WTC11 (cell line): ENCODE results near the gene SUPT4H1. TPM values are rescaled to one million over a fixed set of nuclear protein-coding genes. Genes with fewer than 3 reads are reported as not detected.

ENCODE experiments used
- ATAC-seq: fragments of 200-7000 bp; cut with Tn5 transposase; 2 replicates; pipeline ENCODE4 v1.10.0; 2021; ENCODE audit warnings: mild to moderate bottlenecking, moderate library complexity
- CTCF ChIA-PET: fragments of 300-600 bp; sonication (Branson Sonifier 250); formaldehyde crosslinking; loops from one replicate; lab custom pipeline; 2021; ENCODE audit warnings: antibody characterized with exemption; lab: Charles Lee
- POLR2A ChIA-PET: fragments of 350-600 bp; sonication (Branson Sonifier 250); formaldehyde crosslinking; loops from one replicate; lab custom pipeline; 2021; ENCODE audit warnings: antibody characterized with exemption; lab: Charles Lee
- DNase-seq: peaks from one replicate; pipeline ENCODE4 v3.0.0; 2021; ENCODE audit warnings: low spot score
- H3K27ac Mint-ChIP-seq: 2 replicates; pipeline ENCODE4 v1.8.0; 2021; ENCODE audit warnings: mixed read lengths
- H3K27me3 Mint-ChIP-seq: 2 replicates; pipeline ENCODE4 v1.8.0; 2021; ENCODE audit warnings: low read depth, mild to moderate bottlenecking, moderate library complexity, mixed read lengths
- H3K36me3 Mint-ChIP-seq: 2 replicates; pipeline ENCODE4 v1.8.0; 2021; ENCODE audit warnings: mixed read lengths
- H3K4me1 Mint-ChIP-seq: 2 replicates; pipeline ENCODE4 v1.8.0; 2022; ENCODE audit warnings: mixed read lengths
- H3K4me3 Mint-ChIP-seq: 2 replicates; pipeline ENCODE4 v1.8.0; 2021; ENCODE audit warnings: mild to moderate bottlenecking, moderate library complexity, mixed read lengths
- H3K9me3 Mint-ChIP-seq: 2 replicates; pipeline ENCODE4 v1.8.0; 2021; ENCODE audit warnings: mixed read lengths
- ATF1 ChIP-seq: sonication (generic); formaldehyde crosslinking; IDR thresholded peaks from 2 replicates; pipeline ENCODE4 v1.8.1; 2023; ENCODE audit warnings: mild to moderate bottlenecking, moderate library complexity, missing genetic modification reagents
- CTCF ChIP-seq: fragments of 200-600 bp; IDR thresholded peaks from 2 replicates; pipeline ENCODE4 v1.8.0; 2022; ENCODE audit warnings: antibody characterized with exemption
- E2F5 ChIP-seq: sonication (generic); formaldehyde crosslinking; IDR thresholded peaks from 2 replicates; pipeline ENCODE4 v1.8.1; 2022; ENCODE audit warnings: mild to moderate bottlenecking, moderate library complexity, missing genetic modification reagents
- EMX1 ChIP-seq: fragments of 250-450 bp; sonication (Bioruptor Pico); IDR thresholded peaks from 2 replicates; pipeline ENCODE4 v1.8.0; 2021; ENCODE audit warnings: mild to moderate bottlenecking
- FOXK1 ChIP-seq: sonication (generic); formaldehyde crosslinking; IDR thresholded peaks from 2 replicates; pipeline ENCODE4 v1.8.0; 2022; ENCODE audit warnings: mild to moderate bottlenecking, moderate library complexity, missing genetic modification reagents
- GRHL2 ChIP-seq: fragments of 250-450 bp; sonication (Bioruptor Pico); IDR thresholded peaks from 2 replicates; pipeline ENCODE4 v1.8.0; 2022; ENCODE audit warnings: mild to moderate bottlenecking, moderate library complexity; ENCODE audit not compliant: insufficient replicate concordance, severe bottlenecking
- HMGXB4 ChIP-seq: sonication (generic); formaldehyde crosslinking; IDR thresholded peaks from 2 replicates; pipeline ENCODE4 v1.8.1; 2023; ENCODE audit warnings: mild to moderate bottlenecking, moderate library complexity, missing genetic modification reagents
- JAZF1 ChIP-seq: fragments of 250-450 bp; sonication (Bioruptor Pico); IDR thresholded peaks from 2 replicates; pipeline ENCODE4 v1.9.0; 2021; ENCODE audit warnings: moderate library complexity, mild to moderate bottlenecking, inconsistent platforms
- MXD4 ChIP-seq: fragments of 250-450 bp; sonication (Bioruptor Pico); IDR thresholded peaks from 2 replicates; pipeline ENCODE4 v1.8.0; 2021; ENCODE audit warnings: mild to moderate bottlenecking, moderate library complexity, borderline replicate concordance
- TP53 ChIP-seq: sonication (generic); formaldehyde crosslinking; IDR thresholded peaks from 2 replicates; pipeline ENCODE4 v1.8.1; 2023; ENCODE audit warnings: mild to moderate bottlenecking, missing genetic modification reagents
- ZMAT4 ChIP-seq: fragments of 250-450 bp; sonication (Bioruptor Pico); IDR thresholded peaks from 2 replicates; pipeline ENCODE4 v1.9.0; 2021; ENCODE audit warnings: mild to moderate bottlenecking
- ZNF281 ChIP-seq: sonication (generic); formaldehyde crosslinking; IDR thresholded peaks from 2 replicates; pipeline ENCODE4 v1.8.0; 2023; ENCODE audit warnings: mild to moderate bottlenecking, missing genetic modification reagents
- ZNF423 ChIP-seq: fragments of 250-450 bp; sonication (Bioruptor Pico); IDR thresholded peaks from 2 replicates; pipeline ENCODE4 v2.1.2; 2022; ENCODE audit warnings: mild to moderate bottlenecking, moderate library complexity
- total RNA-seq: library from RNA; stranded (reverse); gene quantifications from 3 replicates; pipeline ENCODE4 v1.2.3, GENCODE V29; 2021
- TF ChIP-seq, protein P1 (sequence below): fragments of 250-450 bp; sonication (Bioruptor Pico); conservative IDR thresholded peaks from 2 replicates; pipeline ENCODE4 v1.9.0; 2021; ENCODE audit warnings: mild to moderate bottlenecking
- TF ChIP-seq, protein P2 (sequence below): fragments of 250-450 bp; sonication (Bioruptor Pico); IDR thresholded peaks from 2 replicates; pipeline ENCODE4 v2.1.2; 2022; ENCODE audit warnings: mild to moderate bottlenecking, moderate library complexity

SUPT4H1 gene
- total RNA-seq, 1 experiment from 2014 or later = 85.5 TPM

GRCh38 chr17:58329035-58329809 lies 22.8 kb downstream of the SUPT4H1 start:
- TF ChIP-seq CTCF (0 out of 2 replicates have a peak, but pooled peaks have one; percentile 16), MXD4 (no peak)
- TF ChIP-seq, all 79 proteins: peak for 1
- H3K36me3 Mint-ChIP-seq = no peaks in the 10 kb centered on the region
- no peaks in the 10 kb centered on the region for H3K9me3 Mint-ChIP-seq
- ChIA-PET POLR2A (no interaction called here), CTCF (interaction anchor here (1.9 to 4.1 kb wide), 3 partner anchors 8 to 23 kb away, joined by 9 to 36 read pairs (median 36); partner anchors contain the start of gene SUPT4H1)
- DNase-seq (peak; percentile 61), ATAC-seq (peak; percentile 48)
- H3K4me3 Mint-ChIP-seq = peak overlapping the region; percentile 41
- peaks cover 57% of the 10 kb centered on the region for H3K4me1 Mint-ChIP-seq
- peaks cover 11% of the 10 kb centered on the region for H3K27me3 Mint-ChIP-seq
- H3K27ac Mint-ChIP-seq = peak overlapping the region; percentile 44

- Mint-ChIP-seq H3K9me3 (no peaks in the 10 kb centered on the region), H3K4me1 (peaks cover 63% of the 10 kb centered on the region), H3K27ac (peak within 1 kb of the TSS; percentile 44), H3K27me3 (peaks cover 18% of the 10 kb centered on the region), H3K4me3 (peak within 1 kb of the TSS; percentile 41), H3K36me3 (no peaks in the 10 kb centered on the region)
- DNase-seq (peak; percentile 75), ATAC-seq (peak; percentile 11)
- ChIA-PET CTCF (interaction anchor here (0.6 to 4.1 kb wide), 5 partner anchors 9 to 123 kb away, joined by 3 to 36 read pairs (median 23); partner anchors contain the start of gene SUPT4H1), POLR2A (interaction anchor here (1.1 to 1.7 kb wide), 2 partner anchors 8 to 10 kb away, joined by 5 read pairs; no protein-coding TSS in a partner anchor)
- TF ChIP-seq TP53 (CRISPR knock-in tag) (no peak), ZNF423 (no peak), E2F5 (CRISPR knock-in tag) (no peak), HMGXB4 (CRISPR knock-in tag) (no peak), GRHL2 (no peak), ATF1 (CRISPR knock-in tag) (no peak), ZNF281 (CRISPR knock-in tag) (no peak), FOXK1 (CRISPR knock-in tag) (no peak), JAZF1 (no peak), EMX1 (CRISPR knock-in tag) (no peak), ZMAT4 (CRISPR knock-in tag) (no peak)
- TF ChIP-seq, protein P1, sequence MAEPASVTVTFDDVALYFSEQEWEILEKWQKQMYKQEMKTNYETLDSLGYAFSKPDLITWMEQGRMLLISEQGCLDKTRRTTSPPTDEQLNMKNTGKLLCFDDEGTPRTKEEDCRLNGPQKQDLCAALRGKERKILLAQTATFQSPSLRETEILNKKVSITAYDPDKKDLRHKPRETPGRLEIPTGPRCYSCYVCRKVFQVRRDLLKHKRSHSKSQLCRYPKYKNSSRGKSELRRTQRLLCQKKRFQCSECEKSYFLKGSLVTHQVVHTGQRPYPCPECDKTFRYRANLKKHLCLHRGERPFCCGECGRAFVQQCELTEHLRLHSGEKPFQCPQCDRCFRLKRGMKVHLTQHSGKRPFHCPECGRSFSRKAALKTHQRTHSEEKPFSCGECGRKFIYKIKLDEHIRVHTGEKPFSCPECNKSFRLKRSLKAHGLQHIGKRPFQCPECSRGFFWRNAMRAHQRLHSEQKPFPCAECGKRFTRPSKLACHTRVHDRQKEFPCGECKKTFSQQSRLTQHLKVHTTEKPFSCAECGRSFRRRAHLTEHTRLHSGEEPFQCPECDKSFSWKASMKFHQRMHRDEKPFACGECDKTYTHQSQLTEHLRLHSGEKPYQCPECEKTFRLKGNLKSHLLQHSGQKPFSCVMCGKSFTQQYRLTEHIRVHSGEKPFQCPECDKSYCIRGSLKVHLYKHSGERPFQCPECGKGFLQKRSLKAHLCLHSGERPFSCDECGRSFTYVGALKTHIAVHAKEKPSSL (CRISPR knock-in tag) = no peak
- TF ChIP-seq, protein P2, sequence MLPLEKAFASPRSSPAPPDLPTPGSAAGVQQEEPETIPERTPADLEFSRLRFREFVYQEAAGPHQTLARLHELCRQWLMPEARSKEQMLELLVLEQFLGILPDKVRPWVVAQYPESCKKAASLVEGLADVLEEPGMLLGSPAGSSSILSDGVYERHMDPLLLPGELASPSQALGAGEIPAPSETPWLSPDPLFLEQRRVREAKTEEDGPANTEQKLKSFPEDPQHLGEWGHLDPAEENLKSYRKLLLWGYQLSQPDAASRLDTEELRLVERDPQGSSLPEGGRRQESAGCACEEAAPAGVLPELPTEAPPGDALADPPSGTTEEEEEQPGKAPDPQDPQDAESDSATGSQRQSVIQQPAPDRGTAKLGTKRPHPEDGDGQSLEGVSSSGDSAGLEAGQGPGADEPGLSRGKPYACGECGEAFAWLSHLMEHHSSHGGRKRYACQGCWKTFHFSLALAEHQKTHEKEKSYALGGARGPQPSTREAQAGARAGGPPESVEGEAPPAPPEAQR = no peak
Observed at GRCh38 chr17:58328195-58329034, 23.6 kb downstream of the SUPT4H1 start, which contains the start of gene TSPOAP1. Gene TSPOAP1, minus strand, starts transcription at chr17:58328795. Its CDS starts 875 bp downstream, at chr17:58327920.
